Small intestine (tissue), 7 donors: ENCODE measurements around the gene ACOX2. TPM values are rescaled to one million over a fixed set of nuclear protein-coding genes. Genes with fewer than 3 reads are reported as not detected.

Experiments
- DNase-seq, 2 donors: peaks; one replicate each; pipeline versions ENCODE4 v3.0.0 to v3.0.0-alpha.2; 2013
- FAIRE-seq: peaks from 2 replicates; lab custom pipeline; 2012; peaks lifted over from hg19 to GRCh38; lab: Jason Lieb, UNC
- H3K27ac ChIP-seq, 3 donors: one replicate each; pipeline ENCODE4 v1.5.1; 2013; ENCODE audit warnings: low read length in 2 of 3, mild to moderate bottlenecking in 2 of 3, control low read depth in 1 of 3, inconsistent platforms in 1 of 3, low read depth in 1 of 3, moderate library complexity in 1 of 3
- H3K27me3 ChIP-seq, 3 donors: one replicate each; pipeline ENCODE4 v1.6.1; 2013; ENCODE audit warnings: low read length in 3 of 3, inconsistent platforms in 1 of 3; ENCODE audit not compliant: control insufficient read depth in 3 of 3, insufficient read depth in 3 of 3
- H3K36me3 ChIP-seq, 3 donors: one replicate each; pipeline ENCODE4 v1.6.1; 2013; ENCODE audit warnings: low read length in 3 of 3, inconsistent platforms in 1 of 3, low read depth in 1 of 3, mild to moderate bottlenecking in 1 of 3, moderate library complexity in 1 of 3; ENCODE audit not compliant: control insufficient read depth in 3 of 3, insufficient read depth in 2 of 3
- H3K4me1 ChIP-seq, 3 donors: one replicate each; pipeline ENCODE4 v1.6.1; 2013; ENCODE audit warnings: low read length in 2 of 3, inconsistent platforms in 1 of 3, low read depth in 1 of 3, mild to moderate bottlenecking in 1 of 3, moderate library complexity in 1 of 3; ENCODE audit not compliant: control insufficient read depth in 3 of 3, insufficient read depth in 2 of 3
- H3K4me3 ChIP-seq, 3 donors: one replicate each; pipeline ENCODE4 v1.5.1; 2013; ENCODE audit warnings: low read length in 3 of 3, control low read depth in 1 of 3, inconsistent platforms in 1 of 3, low read depth in 1 of 3, mild to moderate bottlenecking in 1 of 3, moderate library complexity in 1 of 3
- H3K9me3 ChIP-seq, 2 donors: one replicate each; pipeline ENCODE4 v1.6.1; 2013; ENCODE audit warnings: low read depth in 1 of 2, low read length in 1 of 2; ENCODE audit not compliant: control insufficient read depth in 2 of 2, insufficient read depth in 1 of 2
- WGBS, 3 donors: extraction: QIAGEN DNeasy Blood & Tissue Kit; methylation state at CpG; one replicate each; pipeline ENCODE4 v1.1.7; 2013; 5-methylcytosine and 5-hydroxymethylcytosine counted together
- polyA plus RNA-seq, 4 donors: library from polyadenylated mRNA; stranded (reverse) in 3 of 4; unstranded in 1 of 4; fragments of 200-250 nt in 3 of 4; fragments of 120-200 nt in 1 of 4; gene quantifications; one replicate each; pipeline versions ENCODE4 v1.2.1 to v1.2.3, GENCODE V29; 2013
- donor health status: healthy with polysubstance abuse.
- donor health status: control.
- donor health status: control.
- donor health status: Bipolar disorder and iron deficiency.
- donor health status: healthy.

The ACOX2 gene
- polyA plus RNA-seq, 4 donors = 34.5 to 156 (median 89.0) TPM

DNA sequence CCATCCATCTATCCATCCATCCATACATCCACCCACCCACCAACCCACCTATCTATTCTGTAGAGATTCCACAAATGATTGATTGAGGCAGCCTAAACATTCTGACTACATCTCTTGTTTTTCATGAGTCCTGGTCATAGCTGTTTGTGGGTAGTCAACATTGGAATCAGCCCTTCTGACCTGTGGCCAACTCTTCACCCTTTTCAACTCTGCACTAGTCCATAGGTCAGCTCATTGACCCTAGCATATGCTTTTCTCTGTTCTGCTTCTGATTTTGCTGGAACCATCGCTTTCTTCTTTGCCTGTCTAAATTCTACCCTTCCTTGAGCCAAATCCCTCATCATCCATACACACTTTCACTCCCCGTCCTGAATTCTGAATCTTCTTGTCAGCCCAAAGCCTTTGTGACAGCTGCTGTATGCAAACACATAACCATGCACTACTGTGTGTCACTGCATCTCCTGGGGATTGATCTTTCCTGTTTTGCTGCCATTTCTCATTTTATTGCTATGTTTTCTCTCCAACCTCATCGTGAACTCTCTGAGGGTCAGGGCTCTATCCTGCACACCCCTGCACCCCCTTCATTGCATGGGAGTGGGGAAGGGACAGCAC, 61.9 kb downstream of the ACOX2 start:
- no peak overlapping the region for H3K4me3 ChIP-seq
- H3K36me3 ChIP-seq = no peaks in the 10 kb centered on the region
- H3K27me3 ChIP-seq = no peaks in the 10 kb centered on the region
- peaks cover 0 to under 1% of the 10 kb centered on the region in 2 donors for H3K9me3 ChIP-seq
- FAIRE-seq (no peak), DNase-seq (no peak)
- 66 to 82% (median 78%) methylated on average over 3 of the region's 3 CpGs for WGBS, 3 donors
- H3K4me1 ChIP-seq = peaks cover 2 to 21% (median 10%) of the 10 kb centered on the region in 3 donors
- no peak overlapping the region for H3K27ac ChIP-seq

DNA sequence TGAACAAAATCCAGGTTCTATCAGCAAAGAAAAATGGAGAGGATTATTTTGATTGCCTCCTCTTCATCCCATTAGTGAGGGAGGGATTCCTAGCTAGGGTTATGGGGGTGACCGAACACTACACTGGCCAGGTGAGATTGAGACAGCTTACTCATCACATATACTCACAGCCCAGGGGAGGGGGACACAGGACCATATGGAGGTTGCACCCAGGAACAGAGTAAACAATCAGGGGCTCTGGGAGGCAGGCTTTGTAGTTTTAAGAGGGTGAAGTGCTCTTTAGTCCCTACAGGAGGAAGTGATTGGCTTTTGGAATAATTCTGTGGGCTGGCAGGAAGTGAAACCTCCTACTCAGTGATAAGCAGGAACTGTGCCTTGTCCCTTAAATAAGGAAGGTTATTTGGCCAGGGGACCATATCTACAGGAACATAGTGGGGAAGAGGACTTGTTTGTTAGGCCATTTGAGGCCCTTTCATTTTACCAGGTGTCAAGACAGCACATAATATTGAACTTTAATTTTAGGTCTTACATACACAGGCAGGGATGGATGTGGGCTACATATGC, 62.6 kb downstream of the ACOX2 start:
- FAIRE-seq = no peak
- Histone ChIP-seq H3K27ac (no peak overlapping the region), H3K27me3 (no peaks in the 10 kb centered on the region), H3K4me3 (no peak overlapping the region), H3K4me1 (peaks cover 2 to 24% (median 10%) of the 10 kb centered on the region in 3 donors), H3K36me3 (no peaks in the 10 kb centered on the region), H3K9me3 (no peaks in the 10 kb centered on the region)
- WGBS, 3 donors = 90 to 96% (median 94%) methylated on average over 1 of the region's 1 CpG
- no peak for DNase-seq

GRCh38 chr3:58473275-58473674, 63.7 kb downstream of the ACOX2 start:
- DNase-seq (no peak), FAIRE-seq (no peak)
- H3K27me3 ChIP-seq = no peaks in the 10 kb centered on the region
- H3K4me1 ChIP-seq = peaks cover 2 to 24% (median 10%) of the 10 kb centered on the region in 3 donors
- H3K36me3 ChIP-seq = no peaks in the 10 kb centered on the region
- no peak overlapping the region for H3K4me3 ChIP-seq
- WGBS, 3 donors = 85 to 100% (median 92%) methylated on average over 1 of the region's 1 CpG
- no peaks in the 10 kb centered on the region for H3K9me3 ChIP-seq
- H3K27ac ChIP-seq = no peak overlapping the region

- H3K36me3 ChIP-seq = no peaks in the 10 kb centered on the region
- FAIRE-seq (no peak), DNase-seq (peak; percentile 68 to 80)
- WGBS, 3 donors = 41 to 52% (median 43%) methylated on average over 10 of the region's 10 CpGs
- H3K4me1 ChIP-seq = peaks cover 2 to 24% (median 10%) of the 10 kb centered on the region in 3 donors
- peak overlapping the region; percentile 53 to 64 (median 54) for H3K27ac ChIP-seq
- H3K27me3 ChIP-seq = no peaks in the 10 kb centered on the region
- no peak overlapping the region for H3K4me3 ChIP-seq
- no peaks in the 10 kb centered on the region for H3K9me3 ChIP-seq
Measured at GRCh38 chr3:58471025-58471887, 65.7 kb downstream of the ACOX2 start.

DNA sequence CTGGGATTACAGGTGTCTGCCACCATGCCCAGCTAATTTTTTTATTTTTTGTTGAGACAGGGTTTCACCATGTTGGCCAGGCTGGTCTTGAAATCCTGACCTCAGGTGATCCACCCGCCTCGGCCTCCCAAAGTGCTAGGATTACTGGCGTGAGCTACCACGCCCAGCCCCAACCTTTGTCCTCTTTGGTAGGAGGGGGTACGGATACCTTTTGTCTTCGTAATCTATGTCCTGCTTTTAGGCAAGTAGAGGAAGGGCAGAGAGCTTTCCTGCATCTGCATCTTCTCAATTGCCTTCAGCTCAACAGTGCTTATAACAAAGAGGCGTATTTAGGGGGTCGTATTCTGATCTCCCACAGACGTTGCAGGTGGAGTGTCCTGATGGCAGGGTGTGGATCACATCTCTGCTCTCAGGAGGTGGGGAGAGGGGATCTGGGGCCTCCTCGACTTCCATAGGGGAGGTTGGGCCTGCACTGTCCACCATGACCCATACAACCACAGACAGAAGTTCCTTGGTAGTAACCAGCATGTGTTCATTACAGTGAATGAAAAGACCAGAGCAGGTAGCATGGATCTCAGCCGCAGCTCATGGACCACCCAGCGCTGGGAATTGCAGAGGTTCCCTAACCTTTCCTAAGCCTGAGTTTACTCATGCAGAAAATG, 66.5 kb downstream of the ACOX2 start:
- no peak for FAIRE-seq

GRCh38 chr3:58469096-58469495, 67.9 kb downstream of the ACOX2 start:
- DNase-seq = no peak
- WGBS, 3 donors = 84 to 94% (median 93%) methylated on average over 4 of the region's 4 CpGs
- FAIRE-seq = no peak

More for the DNA sequence above, 66.5 kb downstream of the ACOX2 start:
- no peak overlapping the region for H3K4me3 ChIP-seq
- H3K4me1 ChIP-seq = peaks cover 2 to 24% (median 10%) of the 10 kb centered on the region in 3 donors
- DNase-seq = no peak
- WGBS, 3 donors = 51 to 76% (median 66%) methylated on average over 12 of the region's 12 CpGs
- no peaks in the 10 kb centered on the region for H3K36me3 ChIP-seq
- H3K27me3 ChIP-seq = no peaks in the 10 kb centered on the region
- H3K27ac ChIP-seq = peak overlapping the region in 2 of 3 donors; percentile 53 to 64
- H3K9me3 ChIP-seq = no peaks in the 10 kb centered on the region

DNA sequence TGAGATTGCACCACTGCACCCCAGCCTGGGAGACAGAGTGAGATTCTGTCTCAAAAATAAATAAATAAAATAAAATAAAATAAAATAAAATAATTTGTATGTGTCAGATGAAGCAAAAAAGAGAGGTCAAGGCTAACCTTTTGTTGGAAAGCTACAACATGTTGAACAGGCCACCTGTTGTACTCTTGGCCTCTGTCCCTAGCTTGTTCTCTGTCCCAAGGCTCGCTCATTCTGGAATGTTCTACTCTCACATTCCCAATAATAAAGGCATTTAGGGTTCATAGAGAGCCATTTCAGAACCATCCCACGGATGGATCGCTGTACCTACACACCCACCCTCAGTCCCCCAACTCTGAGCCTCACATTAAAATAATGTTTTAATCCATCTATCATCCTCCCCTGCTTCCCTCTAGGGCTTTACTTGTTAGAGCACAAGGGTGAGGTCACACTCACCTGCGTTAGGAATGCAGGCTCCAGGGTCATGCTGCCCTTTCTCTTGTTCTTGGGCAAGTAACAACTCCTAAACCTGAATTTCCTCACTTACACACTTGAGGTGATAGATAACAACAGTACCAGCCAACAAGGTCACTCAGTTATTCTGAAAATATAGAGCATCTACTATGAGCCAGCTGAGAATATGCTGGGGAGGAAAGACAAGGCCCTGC, 70.0 kb downstream of the ACOX2 start:
- no peak overlapping the region for H3K4me3 ChIP-seq
- H3K4me1 ChIP-seq = peaks cover 2 to 29% (median 8%) of the 10 kb centered on the region in 3 donors
- H3K9me3 ChIP-seq = no peaks in the 10 kb centered on the region
- H3K36me3 ChIP-seq = no peaks in the 10 kb centered on the region
- DNase-seq (no peak), FAIRE-seq (no peak)
- no peaks in the 10 kb centered on the region for H3K27me3 ChIP-seq
- H3K27ac ChIP-seq = no peak overlapping the region
- WGBS, 3 donors = 89 to 96% (median 96%) methylated on average over 4 of the region's 4 CpGs

More at GRCh38 chr3:58469096-58469495, 67.9 kb downstream of the ACOX2 start:
- Histone ChIP-seq H3K9me3 (no peaks in the 10 kb centered on the region), H3K36me3 (no peaks in the 10 kb centered on the region), H3K4me1 (peaks cover 2 to 24% (median 10%) of the 10 kb centered on the region in 3 donors), H3K27me3 (no peaks in the 10 kb centered on the region), H3K4me3 (no peak overlapping the region), H3K27ac (no peak overlapping the region)
